ENCODE data around the gene ZNF169.
"Not testable (repeated sequence)": the region's sequence is repeated elsewhere in the genome, so short reads cannot be mapped to it uniquely, and the experiment has no call there.

Gene ZNF169

DNA sequence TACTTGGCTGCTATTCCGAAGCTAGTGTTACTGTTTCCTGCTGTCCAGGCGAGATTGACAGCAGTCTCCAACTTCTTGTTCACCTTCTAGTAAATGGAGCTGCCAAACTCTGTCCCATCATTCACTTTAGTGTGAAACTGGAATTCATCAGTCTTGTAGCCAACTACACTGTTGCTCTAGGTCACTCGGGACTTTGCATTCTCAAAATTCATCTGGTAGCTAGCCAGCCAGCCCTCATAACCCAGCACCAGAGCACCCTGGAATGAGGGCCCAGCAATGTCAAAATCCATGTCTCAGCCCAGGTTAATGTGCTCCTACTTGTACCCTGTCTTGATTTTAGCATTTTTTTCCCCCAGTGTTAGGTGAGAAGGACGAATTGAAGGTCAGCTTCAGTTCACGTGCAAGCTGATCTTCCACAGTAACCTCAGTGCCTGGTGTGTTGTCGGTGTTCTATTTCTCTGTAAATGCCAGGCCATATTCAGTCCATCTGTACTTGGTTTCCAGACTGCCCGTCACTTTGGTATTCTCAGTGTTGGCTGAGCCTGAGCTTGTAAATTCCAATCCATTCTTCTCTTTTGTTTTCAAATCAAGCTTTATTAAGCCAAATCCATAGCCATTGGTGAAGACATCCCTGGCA lies 28.9 kb downstream of the ZNF169 start:
- no peak for DNase-seq (ENCODE audit: low spot score)

DNA sequence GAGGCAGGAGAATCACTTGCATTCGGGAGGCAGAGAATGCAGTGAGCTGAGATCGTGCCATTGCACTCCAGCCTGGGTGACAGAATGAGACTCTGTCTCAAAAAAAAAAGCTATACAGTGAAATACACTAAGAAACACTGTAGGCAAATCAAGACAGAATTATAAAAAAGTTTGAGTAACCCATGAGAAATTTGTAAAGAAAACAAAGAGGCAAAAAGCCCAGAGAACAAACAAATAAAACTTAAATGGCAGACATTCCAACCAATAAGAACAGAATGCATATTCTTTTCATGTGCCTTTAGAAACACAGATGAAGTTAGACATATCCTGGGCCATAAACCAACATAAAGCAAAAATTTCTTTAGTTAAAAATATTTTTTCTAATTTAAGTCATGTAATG lies 30.6 kb downstream of the ZNF169 start:
- no peak for DNase-seq (ENCODE audit: low spot score)

DNA sequence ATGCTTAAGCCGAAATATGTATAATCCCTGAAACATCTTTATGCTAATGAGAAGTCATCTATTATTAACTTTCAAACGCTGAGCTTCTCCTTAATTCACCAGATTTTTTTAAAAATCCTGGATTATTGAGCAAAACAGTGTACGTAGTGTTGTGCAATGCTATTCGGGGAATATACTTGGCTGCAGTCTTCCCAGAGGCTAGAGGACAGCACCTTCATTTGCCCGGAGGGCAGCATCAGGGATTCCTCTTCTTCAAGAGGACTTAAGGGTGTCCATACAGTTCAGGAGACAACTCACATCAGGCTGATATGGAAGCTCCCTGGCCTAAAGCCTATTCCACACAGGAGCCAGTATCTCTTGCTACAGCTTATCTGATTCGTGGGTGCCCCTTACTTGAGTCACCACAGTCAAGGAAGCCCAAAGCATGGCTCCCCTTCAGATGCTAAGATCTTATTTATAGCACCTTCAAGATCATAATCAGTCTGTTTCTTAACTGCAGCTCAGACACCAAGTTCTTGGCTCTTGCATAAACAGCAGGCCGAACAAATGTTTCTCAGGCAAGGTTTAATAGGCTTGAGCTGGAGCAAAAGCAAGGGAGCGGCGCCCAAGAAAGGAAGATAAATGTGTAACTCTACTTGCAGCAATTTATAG lies 40.0 kb downstream of the ZNF169 start:
- no peak for DNase-seq (ENCODE audit: low spot score)

DNA sequence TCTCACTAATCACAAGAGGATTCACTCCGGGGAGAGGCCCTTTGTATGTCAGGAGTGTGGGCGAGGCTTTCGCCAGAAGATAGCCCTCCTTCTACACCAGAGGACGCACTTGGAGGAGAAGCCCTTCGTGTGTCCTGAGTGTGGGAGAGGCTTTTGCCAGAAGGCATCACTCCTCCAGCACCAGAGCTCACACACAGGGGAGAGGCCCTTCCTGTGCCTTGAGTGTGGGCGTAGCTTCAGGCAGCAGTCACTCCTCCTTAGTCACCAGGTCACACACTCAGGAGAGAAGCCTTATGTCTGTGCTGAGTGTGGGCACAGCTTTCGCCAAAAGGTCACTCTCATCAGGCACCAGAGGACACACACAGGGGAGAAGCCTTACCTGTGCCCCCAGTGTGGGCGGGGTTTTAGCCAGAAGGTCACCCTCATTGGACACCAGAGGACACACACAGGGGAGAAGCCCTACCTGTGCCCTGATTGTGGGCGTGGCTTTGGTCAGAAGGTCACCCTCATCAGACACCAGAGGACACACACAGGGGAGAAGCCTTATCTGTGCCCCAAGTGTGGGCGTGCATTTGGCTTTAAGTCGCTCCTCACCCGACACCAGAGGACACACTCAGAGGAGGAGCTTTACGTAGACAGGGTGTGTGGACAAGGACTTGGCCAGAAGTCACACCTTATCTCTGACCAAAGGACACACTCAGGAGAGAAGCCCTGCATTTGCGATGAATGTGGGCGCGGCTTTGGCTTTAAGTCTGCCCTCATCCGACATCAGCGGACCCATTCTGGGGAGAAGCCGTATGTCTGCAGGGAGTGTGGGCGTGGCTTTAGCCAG lies 41.6 kb downstream of the ZNF169 start:
- DNase-seq (ENCODE audit: low spot score): no peak

DNA sequence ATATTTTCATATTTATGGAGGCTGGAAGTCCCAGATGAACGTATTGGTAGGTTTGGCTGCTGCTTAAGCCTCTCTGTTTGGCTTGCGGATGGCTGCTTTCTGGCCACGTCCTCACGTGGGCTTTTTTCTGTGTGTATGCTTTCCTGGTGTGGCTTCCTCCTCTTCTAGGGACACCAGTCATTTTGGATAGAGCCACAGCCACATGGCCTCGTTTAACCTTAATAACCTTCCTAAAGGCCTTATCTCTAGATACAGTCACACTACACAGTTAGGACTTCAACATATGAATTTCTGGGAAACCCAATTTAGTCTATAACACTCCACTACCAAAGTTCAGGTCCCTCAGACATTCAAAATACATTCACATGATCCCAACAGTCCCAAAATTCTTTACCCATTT lies 42.5 kb downstream of the ZNF169 start:
- no peak for DNase-seq (ENCODE audit: low spot score)

DNA sequence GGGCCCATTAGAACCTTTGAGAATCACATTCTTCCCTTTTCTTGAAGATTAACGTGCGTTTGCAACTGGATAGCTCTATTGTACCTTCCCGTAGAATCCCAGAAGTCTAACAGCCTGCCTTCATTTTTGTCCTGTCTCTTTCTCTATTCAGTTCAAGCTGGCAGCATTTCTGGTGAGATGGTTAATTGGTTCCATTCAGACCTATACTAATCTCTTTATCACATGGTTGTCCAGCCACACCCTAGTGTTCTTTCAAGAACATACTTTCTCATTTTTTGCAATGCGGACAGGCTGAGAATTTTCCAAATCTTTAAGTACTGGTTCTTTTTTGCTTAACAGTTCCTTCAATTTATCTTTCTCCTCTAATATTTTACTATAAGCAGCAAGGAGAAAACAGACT lies 43.3 kb downstream of the ZNF169 start:
- DNase-seq (ENCODE audit: low spot score): no peak

DNA sequence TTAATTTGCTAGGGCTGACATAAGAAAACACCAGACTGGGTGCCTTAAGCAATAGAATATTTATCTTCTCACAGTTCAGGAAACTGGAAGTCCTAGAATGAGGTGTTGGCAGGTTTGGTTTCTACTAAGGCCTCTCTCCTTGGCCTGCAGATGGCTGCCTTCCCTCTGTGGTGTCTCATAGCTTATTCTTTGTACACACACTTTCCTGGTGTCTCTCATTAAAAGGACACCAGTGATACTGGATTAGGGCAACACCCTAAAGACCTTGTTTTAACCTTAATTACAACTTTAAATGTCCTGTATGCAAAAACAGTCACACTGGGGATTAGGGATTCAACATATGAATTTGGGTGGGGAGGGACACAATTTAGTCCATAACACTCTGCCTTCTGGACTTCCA lies 44.2 kb downstream of the ZNF169 start:
- DNase-seq (ENCODE audit: low spot score): no peak

DNA sequence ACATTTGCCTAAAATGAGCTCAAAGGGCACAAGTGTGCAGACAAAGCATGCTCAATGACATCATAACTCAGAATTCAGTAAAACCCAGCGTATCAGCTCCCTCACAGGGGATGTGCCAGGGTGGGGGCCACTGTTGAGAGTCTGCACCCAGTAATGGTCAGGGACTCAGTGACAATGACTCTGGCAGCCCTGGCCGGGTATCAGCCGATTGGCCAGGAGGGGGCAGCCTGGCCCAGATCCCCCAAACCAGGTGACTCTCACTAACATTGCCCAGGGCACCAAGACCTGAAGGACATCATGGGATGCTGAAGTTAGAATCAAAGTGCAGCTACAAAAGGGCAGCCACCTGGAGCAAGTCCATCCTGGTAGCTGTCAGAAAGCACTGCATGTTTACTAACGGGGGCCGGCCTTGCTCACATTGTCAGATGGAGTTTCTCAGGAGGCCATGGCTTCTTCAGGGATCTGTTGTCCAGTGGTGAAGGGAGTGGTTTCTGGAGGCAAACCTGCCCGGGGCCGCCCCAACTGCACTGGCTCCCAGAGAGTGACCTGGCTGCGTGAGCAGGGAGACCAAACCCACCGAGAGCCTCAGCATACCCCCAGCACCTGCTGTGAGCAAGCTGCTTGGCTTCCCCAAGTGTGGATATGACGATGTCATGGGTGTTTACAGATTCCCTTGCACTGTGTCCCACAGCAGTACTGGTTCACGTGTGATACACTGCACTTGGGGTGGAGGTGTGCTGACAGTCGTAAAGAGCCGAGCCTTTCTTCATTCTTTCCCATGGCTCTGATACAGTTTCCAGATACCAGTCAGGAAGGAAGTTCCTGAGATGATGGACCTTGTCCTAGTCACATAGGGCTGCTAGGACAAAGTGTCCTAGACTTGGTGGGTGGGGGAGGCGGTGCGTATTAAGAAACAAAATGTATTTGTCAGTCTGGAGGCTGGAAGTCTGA lies 56.2 kb downstream of the ZNF169 start:
- not testable (repeated sequence) for DNase-seq (ENCODE audit: low spot score)

DNA sequence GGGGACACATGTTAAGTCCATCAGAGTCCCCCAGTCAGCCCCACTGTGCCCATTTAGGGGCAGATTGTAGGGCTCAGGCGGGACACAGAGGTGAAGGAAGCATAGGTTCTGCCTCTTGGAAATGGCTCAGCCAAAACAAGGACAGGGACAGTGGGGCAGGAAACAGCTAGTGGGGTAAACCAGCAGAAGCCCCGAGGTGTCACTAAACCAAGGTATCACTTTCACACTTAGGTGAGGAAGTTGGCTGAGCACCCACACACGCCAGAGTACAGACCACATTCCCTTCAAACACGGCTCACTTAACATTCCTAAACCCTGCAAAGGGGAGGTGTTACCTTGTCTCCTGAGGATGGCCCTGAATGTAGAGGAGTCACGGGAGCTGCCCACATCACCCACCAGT lies 57.1 kb downstream of the ZNF169 start:
- not testable (repeated sequence) for DNase-seq (ENCODE audit: low spot score)

DNA sequence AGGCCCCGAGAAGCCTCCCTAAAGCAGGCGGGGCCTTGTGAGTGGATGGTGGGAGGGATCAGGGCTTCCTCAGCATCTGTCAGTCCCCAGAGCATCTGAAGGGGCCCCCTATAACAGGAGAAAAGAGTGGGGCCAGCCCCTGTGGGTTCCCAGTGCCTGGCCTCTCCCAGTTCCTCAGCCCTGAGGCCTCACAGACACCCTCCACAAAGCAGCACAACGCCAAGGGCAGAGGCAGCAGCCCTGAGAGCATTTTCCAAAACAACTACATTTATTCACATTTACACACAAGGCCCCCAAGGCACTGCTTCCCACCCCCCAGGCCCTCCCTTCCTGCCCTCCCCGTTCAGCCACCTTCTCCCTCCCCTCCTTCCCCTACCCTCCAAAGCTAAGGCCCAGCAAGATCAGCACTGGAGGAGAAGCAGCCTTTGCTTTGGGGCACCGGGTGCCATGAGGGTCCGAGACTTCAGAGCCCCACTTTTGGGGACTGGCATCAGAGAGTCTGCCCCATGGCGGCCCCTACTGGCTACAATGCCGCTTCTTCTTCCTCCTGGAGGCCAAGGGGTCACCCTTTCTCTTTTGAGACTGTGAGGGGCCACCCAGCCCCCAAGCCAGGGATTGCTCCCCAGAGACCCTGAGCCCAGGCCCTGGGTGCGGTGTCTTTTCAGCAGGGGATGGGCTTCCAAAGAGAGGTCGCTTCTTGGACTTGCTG lies 59.0 kb downstream of the ZNF169 start:
- DNase-seq (ENCODE audit: low spot score): not testable (repeated sequence)

DNA sequence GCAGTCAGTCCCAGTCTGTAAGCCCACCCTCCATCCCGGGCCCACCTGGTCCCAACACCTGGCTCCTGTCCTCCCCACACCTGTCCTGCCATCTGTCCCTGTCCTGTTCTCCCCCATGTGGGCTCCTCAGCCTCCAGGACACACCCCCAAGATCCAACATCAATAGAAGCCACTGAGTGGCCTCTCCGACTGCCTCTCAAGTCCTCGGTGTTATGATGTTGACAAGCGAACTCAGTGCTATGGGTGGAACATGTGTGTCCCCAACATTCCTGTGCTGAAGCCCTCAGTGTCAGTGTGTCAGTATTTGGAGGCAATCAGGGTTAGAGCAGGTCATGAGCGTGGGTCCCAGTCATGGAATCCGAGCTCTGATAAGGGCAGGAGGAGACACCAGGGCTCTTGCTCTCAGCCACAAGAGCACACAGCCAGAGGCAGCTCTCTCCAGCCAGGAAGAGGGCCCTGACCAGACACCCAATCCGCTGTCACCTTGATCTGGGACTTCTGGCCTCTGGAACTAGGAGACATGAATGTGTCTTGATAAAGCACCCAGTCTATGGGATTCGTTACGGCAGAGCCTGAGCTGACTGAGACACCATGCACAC lies 63.3 kb downstream of the ZNF169 start:
- not testable (repeated sequence) for DNase-seq (ENCODE audit: low spot score)

DNA sequence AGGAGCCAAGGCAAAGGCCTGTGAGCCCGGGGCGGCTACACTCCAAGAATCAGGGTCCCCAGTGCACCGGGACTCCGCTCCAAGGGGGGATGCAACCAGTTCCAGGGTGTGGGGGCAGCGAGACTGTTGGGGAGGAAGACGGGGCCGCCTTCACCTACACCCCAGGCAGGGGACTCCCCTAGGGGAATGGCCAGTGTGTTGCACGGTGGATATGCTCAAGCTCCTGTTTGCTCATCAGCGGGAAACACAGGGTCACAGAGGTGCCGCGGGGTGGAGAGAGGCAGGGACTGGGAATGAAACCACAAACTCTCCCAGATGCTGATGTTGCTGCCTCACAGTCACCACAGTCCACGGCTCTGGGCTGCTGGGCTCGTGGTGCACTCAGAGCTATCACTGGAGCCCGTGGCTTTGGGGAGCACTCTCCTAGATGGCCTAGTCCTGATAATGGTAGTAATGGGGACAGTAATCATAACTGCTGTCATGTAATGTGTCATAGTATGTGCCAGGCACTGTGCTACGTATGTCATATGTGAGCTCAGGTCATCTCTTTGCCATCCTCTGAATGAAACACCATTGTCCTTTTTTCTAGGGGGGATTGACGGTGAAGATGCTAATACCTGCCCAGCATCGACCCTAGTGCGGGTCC lies 64.2 kb downstream of the ZNF169 start:
- DNase-seq (ENCODE audit: low spot score): not testable (repeated sequence)

DNA sequence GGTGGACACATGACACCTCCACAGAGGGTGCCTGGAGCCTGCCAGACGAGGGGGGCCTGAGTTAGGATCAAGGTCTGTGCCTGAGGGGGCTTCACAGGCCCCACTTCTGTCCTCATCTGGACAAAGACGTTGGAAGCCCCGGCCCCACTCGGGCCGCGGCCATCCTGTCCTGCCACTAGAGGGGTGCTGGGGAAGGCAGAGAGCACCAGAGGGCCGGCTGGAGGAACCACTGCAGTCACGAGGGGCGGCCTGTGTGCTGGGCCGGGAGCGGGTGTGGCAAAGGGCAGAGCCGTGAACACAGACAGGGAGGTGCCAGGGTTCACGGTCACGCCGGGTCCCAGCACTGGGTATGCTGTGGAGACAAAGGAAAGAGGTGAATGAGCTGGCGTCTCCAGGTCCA lies 66.5 kb downstream of the ZNF169 start:
- DNase-seq (ENCODE audit: low spot score): not testable (repeated sequence)

DNA sequence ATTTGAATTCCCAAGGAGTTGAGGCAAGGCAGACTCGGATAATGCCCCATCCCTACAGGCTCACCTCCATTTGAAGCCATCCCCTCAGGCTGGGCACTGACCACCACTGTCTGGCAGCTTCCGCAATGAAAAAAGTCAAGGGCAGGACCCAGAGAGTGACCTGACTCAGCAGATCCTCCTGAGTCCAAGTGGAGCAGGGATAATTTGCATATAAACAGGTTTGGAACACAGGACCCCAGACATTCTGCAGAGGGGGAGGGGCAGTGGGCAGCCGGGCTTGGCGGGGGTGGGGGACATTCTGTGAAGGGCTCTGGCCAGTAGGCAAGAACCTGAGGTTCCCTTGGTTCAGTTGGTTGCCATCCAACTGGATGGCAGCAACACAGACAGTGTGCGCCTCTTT lies 69.4 kb downstream of the ZNF169 start, which contains the start of gene NUTM2F:
Gene NUTM2F, minus strand, starts transcription at position 101 of the 400 bp plus-strand sequence. Its CDS starts 21 bp downstream, at position 80.
- DNase-seq (ENCODE audit: low spot score): not testable (repeated sequence)

DNA sequence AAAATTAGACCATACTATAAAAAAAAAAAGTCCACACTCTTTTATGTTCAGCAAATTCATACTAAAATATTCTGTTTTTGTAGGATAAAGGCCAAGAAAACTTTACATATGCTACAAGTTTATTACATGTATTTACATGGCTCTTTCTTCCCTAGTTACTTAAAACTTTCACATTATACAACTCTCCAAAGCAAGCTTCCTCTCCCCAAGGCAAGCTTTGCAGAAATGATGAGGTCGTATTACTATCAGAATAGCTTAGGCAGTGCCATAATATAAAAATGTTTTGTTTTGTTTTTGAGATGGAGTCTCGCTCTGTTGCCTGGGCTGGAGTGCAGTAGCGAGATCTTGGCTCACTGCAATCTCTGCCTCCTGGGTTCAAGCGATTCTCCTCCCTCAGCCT lies 77.3 kb downstream of the ZNF169 start:
- not testable (repeated sequence) for DNase-seq (ENCODE audit: low spot score)

DNA sequence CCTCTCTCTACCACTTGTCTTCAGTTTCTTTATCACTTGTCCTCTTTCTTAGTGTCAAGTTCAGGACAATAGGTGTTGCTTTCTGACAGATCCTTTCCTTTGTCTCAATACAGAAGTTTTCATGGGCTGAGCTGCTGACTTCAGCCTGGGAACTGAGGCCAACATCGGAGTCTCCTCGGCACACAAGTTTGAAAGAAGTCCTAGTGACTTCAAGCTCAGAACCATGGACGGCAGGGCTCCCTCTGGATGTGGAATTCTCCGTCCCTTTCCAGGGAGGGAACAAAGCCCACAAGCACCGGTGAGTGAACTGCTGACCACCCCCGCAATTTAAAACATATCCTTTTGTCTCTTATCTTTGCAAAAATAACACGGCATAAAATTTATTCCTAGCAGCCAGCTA lies 79.6 kb downstream of the ZNF169 start:
- DNase-seq (ENCODE audit: low spot score): not testable (repeated sequence)

DNA sequence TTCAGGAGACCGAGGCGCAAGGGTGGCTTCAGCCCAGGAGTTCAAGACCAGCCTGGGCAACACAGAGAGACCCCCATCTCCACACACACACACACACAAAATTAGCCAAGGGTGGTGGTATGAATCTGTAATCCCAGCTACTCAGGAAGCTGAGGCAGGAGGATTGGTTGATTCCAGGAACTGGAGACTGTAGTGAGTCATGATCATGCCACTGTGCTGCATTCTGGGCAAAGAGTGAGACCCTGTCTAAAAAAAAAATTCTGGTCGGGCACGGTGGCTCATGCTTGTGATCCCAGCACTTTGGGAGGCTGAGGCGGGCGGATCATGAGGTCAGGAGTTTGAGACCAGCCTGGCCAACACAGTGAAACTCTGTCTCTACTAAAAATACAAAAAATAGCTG lies 80.6 kb downstream of the ZNF169 start:
- DNase-seq (ENCODE audit: low spot score): not testable (repeated sequence)

DNA sequence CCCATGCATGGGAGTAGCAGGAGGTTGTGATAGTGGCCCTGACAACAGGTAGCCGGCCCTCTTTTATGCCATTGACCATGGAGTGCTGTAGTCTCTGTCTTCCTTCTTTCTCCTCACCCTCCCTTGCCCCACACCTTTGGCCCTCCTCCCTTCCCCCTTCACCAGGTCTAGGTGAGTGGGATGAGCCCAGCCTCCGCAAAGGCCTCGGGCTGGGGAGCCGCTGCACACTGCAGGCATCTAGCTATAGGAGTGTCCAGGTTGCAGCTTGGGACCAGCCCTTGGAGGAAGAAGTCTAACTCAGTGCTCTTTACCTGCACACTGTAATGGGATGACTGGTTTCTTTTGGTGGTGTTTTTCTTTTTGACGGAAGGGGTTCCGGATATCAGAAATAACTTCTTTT lies 81.7 kb downstream of the ZNF169 start:
- DNase-seq (ENCODE audit: low spot score): not testable (repeated sequence)

DNA sequence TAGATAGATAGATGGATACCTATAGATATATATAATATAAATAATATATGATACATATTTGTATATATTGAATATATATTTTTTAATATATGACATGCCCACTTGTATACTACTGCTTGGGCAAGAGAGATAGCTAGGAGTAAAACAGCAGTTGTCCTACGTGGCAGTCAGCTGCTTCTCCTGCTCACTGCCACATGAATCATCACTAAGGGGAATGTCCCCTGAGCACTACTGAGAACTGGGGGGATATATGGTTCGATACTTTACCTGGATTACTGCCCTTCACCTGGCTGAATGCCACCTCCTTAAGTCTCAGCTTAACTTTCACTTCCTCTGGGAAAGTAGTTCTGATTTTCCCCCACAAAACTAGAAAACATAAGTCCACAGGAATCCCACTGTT lies 82.6 kb downstream of the ZNF169 start:
- DNase-seq (ENCODE audit: low spot score): not testable (repeated sequence)

DNA sequence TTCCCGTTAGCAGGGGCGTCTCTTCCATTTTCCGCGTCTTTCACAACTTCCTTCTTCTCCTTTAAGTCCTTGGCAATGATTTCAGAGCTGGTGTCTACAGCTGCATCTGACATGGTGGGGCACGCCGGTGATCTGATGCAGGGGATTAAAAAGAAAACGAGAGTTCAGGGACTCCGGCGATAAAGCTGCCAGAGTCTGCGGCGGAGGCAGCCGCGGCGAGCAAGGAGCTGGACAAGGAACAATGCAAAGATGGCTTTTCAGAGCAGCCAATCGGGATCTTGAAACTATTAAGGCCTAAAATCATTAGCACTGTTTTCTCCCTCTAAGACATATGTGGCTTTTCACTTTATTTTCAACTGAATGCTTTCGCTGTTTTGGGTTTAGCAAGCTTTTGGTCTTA lies 88.4 kb downstream of the ZNF169 start:
- not testable (repeated sequence) for DNase-seq (ENCODE audit: low spot score)

Measured in CD4-positive, alpha-beta T cell treated with Interleukin-15 for 4 hours (primary cell).